HEK293 (cell line): ENCODE data around the gene ZNF219.
A peak's percentile ranks its signal among the peaks of the same experiment; 100 is the strongest.

ENCODE experiments used
- CTCF ChIA-PET: fragments of 350-600 bp; formaldehyde crosslinking; extraction: SDS; loops from one replicate; lab custom pipeline; 2021; ENCODE audit warnings: antibody characterized with exemption; lab: Yijun Ruan, JAX
- POLR2A ChIA-PET: fragments of 300-600 bp; formaldehyde crosslinking; extraction: SDS; loops from one replicate; lab custom pipeline; 2020; ENCODE audit warnings: antibody characterized with exemption, inconsistent platforms; lab: Yijun Ruan, JAX
- H3K27ac ChIP-seq: fragments of 200-500 bp; sonication (Bioruptor generic); 2 replicates; pipeline ENCODE4 v1.5.1; 2014; ENCODE audit warnings: low read depth, low read length, control low read depth, inconsistent platforms; ENCODE audit errors: extremely low read depth
- H3K36me3 ChIP-seq, 2 experiments: fragments of 200-500 bp in 1 of 2; sonication (Bioruptor generic) in 1 of 2; 1 replicate in 1 of 2; 2 replicates in 1 of 2; pipeline ENCODE4 v1.5.1; 2014 to 2017; ENCODE audit warnings: inconsistent platforms in 2 of 2, low read length in 2 of 2; ENCODE audit not compliant: control insufficient read depth in 2 of 2, insufficient read depth in 1 of 2
- H3K4me1 ChIP-seq: fragments of 200-500 bp; sonication (Bioruptor generic); 2 replicates; pipeline ENCODE4 v1.5.1; 2014; ENCODE audit warnings: mild to moderate bottlenecking, low read length, inconsistent platforms; ENCODE audit not compliant: control insufficient read depth, insufficient read depth
- H3K4me3 ChIP-seq: 2 replicates; pipeline ENCODE4 v1.5.1; 2011; ENCODE audit warnings: low read depth, mild to moderate bottlenecking, control low read depth, low read length, moderate library complexity
- H3K9me3 ChIP-seq: fragments of 200-500 bp; sonication (Bioruptor generic); 2 replicates; pipeline ENCODE4 v1.5.1; 2014; ENCODE audit warnings: low read depth, low read length, inconsistent platforms; ENCODE audit not compliant: control insufficient read depth, insufficient read depth
- SCRT2 ChIP-seq: fragments of 450-650 bp; formaldehyde crosslinking; IDR thresholded peaks from 2 replicates; pipeline ENCODE4 v1.5.1; 2016; ENCODE audit warnings: missing biosample characterization, missing genetic modification characterization
- TCF7L2 ChIP-seq: IDR thresholded peaks from 2 replicates; pipeline ENCODE4 v1.6.1; 2011; ENCODE audit warnings: low read depth, mild to moderate bottlenecking, inconsistent platforms, low read length, moderate library complexity, borderline replicate concordance
- ZBTB17 ChIP-seq: fragments of 450-650 bp; formaldehyde crosslinking; IDR thresholded peaks from 2 replicates; pipeline ENCODE4 v1.5.1; 2016; ENCODE audit warnings: missing biosample characterization, missing genetic modification characterization
- ZFHX2 ChIP-seq: fragments of 450-650 bp; formaldehyde crosslinking; conservative IDR thresholded peaks from 2 replicates; pipeline ENCODE4 v1.5.1; 2016; ENCODE audit warnings: missing biosample characterization, missing genetic modification characterization
- ZFP37 ChIP-seq: fragments of 450-650 bp; formaldehyde crosslinking; IDR thresholded peaks from 2 replicates; pipeline ENCODE4 v1.5.1; 2016; ENCODE audit warnings: missing biosample characterization, missing genetic modification characterization
- ZFP69B ChIP-seq: fragments of 450-650 bp; formaldehyde crosslinking; IDR thresholded peaks from 2 replicates; pipeline ENCODE4 v1.5.1; 2016; ENCODE audit warnings: missing biosample characterization, missing genetic modification characterization
- ZIC2 ChIP-seq: fragments of 450-650 bp; formaldehyde crosslinking; IDR thresholded peaks from 2 replicates; pipeline ENCODE4 v1.5.1; 2016; ENCODE audit warnings: missing biosample characterization, missing genetic modification characterization
- ZNF2 ChIP-seq: fragments of 450-650 bp; formaldehyde crosslinking; IDR thresholded peaks from 2 replicates; pipeline ENCODE4 v1.5.1; 2016; ENCODE audit warnings: missing biosample characterization, missing genetic modification characterization
- ZNF23 ChIP-seq: fragments of 450-650 bp; formaldehyde crosslinking; IDR thresholded peaks from 2 replicates; pipeline ENCODE4 v1.5.1; 2016; ENCODE audit warnings: missing biosample characterization, missing genetic modification characterization, borderline replicate concordance
- ZNF394 ChIP-seq: fragments of 450-650 bp; formaldehyde crosslinking; IDR thresholded peaks from 2 replicates; pipeline ENCODE4 v1.5.1; 2016; ENCODE audit warnings: missing biosample characterization, missing genetic modification characterization, mild to moderate bottlenecking, moderate library complexity, borderline replicate concordance
- ZNF433 ChIP-seq: fragments of 450-650 bp; formaldehyde crosslinking; IDR thresholded peaks from 2 replicates; pipeline ENCODE4 v1.5.1; 2016; ENCODE audit warnings: missing biosample characterization, missing genetic modification characterization, low read depth
- ZNF629 ChIP-seq: fragments of 450-650 bp; formaldehyde crosslinking; IDR thresholded peaks from 2 replicates; pipeline ENCODE4 v1.5.1; 2017; ENCODE audit warnings: missing biosample characterization, missing genetic modification characterization
- ZNF670 ChIP-seq: fragments of 450-650 bp; formaldehyde crosslinking; IDR thresholded peaks from 2 replicates; pipeline ENCODE4 v1.5.1; 2016; ENCODE audit warnings: missing biosample characterization, missing genetic modification characterization, low read depth
- TF ChIP-seq, protein P1 (sequence below): fragments of 450-650 bp; formaldehyde crosslinking; IDR thresholded peaks from 2 replicates; pipeline ENCODE4 v1.5.1; 2016; ENCODE audit warnings: missing biosample characterization, missing genetic modification characterization
- TF ChIP-seq, protein P2 (sequence below): fragments of 450-650 bp; formaldehyde crosslinking; IDR thresholded peaks from 2 replicates; pipeline ENCODE4 v1.5.1; 2016; ENCODE audit warnings: missing biosample characterization, missing genetic modification characterization, low read depth
- TF ChIP-seq, protein P3 (sequence below): fragments of 450-650 bp; formaldehyde crosslinking; IDR thresholded peaks from 2 replicates; pipeline ENCODE4 v1.5.1; 2016; ENCODE audit warnings: missing biosample characterization, missing genetic modification characterization

ZNF219 gene

DNA sequence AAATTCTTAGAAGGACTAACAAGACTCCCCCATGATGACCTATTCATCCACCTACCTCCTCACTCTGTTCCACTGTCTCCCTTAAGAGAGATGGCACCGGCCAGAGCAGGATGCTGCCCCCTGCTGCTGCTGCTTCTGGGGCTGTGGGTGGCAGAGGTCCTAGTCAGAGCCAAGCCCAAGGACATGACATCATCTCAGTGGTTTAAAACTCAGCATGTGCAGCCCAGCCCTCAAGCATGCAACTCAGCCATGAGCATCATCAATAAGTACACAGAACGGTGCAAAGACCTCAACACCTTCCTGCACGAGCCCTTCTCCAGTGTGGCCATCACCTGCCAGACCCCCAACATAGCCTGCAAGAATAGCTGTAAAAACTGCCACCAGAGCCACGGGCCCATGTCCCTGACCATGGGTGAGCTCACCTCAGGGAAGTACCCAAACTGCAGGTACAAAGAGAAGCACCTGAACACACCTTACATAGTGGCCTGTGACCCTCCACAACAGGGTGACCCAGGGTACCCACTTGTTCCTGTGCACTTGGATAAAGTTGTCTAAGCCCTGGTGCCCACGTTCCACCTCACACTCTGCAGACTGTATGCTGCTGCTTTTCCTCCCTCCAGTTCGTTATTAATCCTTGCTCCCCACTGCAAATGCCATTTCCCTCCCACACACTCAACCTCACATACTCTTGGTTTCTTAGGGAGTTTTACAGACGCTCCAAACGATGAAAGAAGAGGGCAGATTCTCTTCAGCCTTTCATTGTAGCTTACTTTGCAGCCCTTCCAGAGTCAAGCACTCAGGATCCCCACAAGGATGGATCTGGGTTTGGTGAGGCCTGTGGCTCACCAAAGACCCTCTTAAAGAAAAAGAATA lies 40.4 kb downstream of the ZNF219 start, which contains the start of gene RNASE8:
TSS of gene RNASE8 (plus strand) at position 20 of the 873 bp plus-strand sequence. CDS start at position 91, 71 bp downstream.
- ChIA-PET POLR2A (interaction anchor here (0.6 kb wide), 1 partner anchor 13 kb away, joined by 3 read pairs; no protein-coding TSS in a partner anchor), CTCF (interaction anchor here (0.5 to 1.8 kb wide), 7 partner anchors 12 to 746 kb away, joined by 3 to 6 read pairs (median 4); partner anchors contain the start of gene ARHGEF40)
- no peaks in the 10 kb centered on the region for H3K9me3 ChIP-seq
- no peaks in the 10 kb centered on the region for H3K36me3 ChIP-seq
- TF ChIP-seq, protein P1, sequence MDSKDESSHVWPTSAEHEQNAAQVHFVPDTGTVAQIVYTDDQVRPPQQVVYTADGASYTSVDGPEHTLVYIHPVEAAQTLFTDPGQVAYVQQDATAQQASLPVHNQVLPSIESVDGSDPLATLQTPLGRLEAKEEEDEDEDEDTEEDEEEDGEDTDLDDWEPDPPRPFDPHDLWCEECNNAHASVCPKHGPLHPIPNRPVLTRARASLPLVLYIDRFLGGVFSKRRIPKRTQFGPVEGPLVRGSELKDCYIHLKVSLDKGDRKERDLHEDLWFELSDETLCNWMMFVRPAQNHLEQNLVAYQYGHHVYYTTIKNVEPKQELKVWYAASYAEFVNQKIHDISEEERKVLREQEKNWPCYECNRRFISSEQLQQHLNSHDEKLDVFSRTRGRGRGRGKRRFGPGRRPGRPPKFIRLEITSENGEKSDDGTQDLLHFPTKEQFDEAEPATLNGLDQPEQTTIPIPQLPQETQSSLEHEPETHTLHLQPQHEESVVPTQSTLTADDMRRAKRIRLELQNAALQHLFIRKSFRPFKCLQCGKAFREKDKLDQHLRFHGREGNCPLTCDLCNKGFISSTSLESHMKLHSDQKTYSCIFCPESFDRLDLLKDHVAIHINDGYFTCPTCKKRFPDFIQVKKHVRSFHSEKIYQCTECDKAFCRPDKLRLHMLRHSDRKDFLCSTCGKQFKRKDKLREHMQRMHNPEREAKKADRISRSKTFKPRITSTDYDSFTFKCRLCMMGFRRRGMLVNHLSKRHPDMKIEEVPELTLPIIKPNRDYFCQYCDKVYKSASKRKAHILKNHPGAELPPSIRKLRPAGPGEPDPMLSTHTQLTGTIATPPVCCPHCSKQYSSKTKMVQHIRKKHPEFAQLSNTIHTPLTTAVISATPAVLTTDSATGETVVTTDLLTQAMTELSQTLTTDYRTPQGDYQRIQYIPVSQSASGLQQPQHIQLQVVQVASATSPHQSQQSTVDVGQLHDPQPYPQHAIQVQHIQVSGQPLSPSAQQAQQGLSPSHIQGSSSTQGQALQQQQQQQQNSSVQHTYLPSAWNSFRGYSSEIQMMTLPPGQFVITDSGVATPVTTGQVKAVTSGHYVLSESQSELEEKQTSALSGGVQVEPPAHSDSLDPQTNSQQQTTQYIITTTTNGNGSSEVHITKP (tag by site-specific recombination), result peak; percentile 35; the same call in 1 of the 2 replicates
- TF ChIP-seq, protein P2, sequence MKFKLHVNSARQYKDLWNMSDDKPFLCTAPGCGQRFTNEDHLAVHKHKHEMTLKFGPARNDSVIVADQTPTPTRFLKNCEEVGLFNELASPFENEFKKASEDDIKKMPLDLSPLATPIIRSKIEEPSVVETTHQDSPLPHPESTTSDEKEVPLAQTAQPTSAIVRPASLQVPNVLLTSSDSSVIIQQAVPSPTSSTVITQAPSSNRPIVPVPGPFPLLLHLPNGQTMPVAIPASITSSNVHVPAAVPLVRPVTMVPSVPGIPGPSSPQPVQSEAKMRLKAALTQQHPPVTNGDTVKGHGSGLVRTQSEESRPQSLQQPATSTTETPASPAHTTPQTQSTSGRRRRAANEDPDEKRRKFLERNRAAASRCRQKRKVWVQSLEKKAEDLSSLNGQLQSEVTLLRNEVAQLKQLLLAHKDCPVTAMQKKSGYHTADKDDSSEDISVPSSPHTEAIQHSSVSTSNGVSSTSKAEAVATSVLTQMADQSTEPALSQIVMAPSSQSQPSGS (tag by site-specific recombination), result peak; percentile 70
- TF ChIP-seq ZIC2 (peak; percentile 38; the same call in 1 of the 2 replicates), ZNF629 (tag by site-specific recombination) (0 out of 2 replicates have a peak, but pooled peaks have one; percentile 20), ZFHX2 (tag by site-specific recombination) (peak; percentile 35; the same call in 1 of the 2 replicates), ZNF394 (tag by site-specific recombination) (no peak), ZBTB17 (tag by site-specific recombination) (peak; percentile 37; the same call in 1 of the 2 replicates), TCF7L2 (no peak), SCRT2 (tag by site-specific recombination) (no peak)
- no peak within 1 kb of the TSS for H3K27ac ChIP-seq
- H3K4me1 ChIP-seq, result no peaks in the 10 kb centered on the region; the same call in 1 of the 2 replicates
- H3K4me3 ChIP-seq, result no peak within 1 kb of the TSS

DNA sequence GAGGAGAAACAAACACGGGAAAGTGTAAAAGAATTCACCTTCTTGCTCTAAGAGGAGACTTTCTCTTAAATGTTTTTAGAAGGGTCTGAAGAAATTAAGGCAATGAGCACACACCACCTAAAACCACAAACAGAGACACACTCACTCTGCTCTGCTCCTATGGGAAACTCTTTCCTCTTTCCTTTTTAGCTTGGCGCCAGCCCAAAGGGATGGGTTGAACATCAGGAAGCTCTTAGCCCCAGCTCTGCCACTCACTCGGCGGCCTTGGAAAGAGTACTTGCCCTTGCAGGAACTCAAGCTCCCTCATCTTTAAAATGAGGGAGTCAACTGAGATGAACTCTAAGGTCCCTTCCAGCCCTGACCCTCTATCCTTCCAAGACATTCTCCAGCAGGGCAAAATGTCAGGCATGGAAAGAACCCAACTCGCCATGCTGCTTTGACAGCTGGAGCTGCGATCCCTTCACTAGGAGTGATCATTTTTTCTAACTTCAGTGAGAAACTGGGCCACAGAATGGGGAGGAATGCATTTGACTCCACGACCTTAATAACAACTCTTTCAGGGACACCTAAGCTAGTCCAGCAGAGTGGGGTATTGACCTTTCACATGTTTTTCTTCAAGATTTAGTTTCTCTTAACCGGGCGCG lies 41.8 kb downstream of the ZNF219 start:
- POLR2A ChIA-PET, result interaction anchor here (0.5 to 0.6 kb wide), 2 partner anchors 15 to 82 kb away, joined by 3 read pairs; no protein-coding TSS in a partner anchor
- H3K4me1 ChIP-seq, result no peaks in the 10 kb centered on the region
- no peak for TF ChIP-seq ZFP37 (tag by site-specific recombination)
- no peak for TF ChIP-seq ZNF23
- no peak for TF ChIP-seq ZFP69B (tag by site-specific recombination)
- no peak for TF ChIP-seq ZNF670 (tag by site-specific recombination)
- no peak for TF ChIP-seq ZNF433 (tag by site-specific recombination)
- TF ChIP-seq, protein P3, sequence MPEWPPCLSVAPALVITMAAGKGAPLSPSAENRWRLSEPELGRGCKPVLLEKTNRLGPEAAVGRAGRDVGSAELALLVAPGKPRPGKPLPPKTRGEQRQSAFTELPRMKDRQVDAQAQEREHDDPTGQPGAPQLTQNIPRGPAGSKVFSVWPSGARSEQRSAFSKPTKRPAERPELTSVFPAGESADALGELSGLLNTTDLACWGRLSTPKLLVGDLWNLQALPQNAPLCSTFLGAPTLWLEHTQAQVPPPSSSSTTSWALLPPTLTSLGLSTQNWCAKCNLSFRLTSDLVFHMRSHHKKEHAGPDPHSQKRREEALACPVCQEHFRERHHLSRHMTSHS (tag by site-specific recombination), result no peak
- no peak for TF ChIP-seq ZNF2 (tag by site-specific recombination)
- no peaks in the 10 kb centered on the region for H3K36me3 ChIP-seq
- H3K27ac ChIP-seq, result no peak overlapping the region
- H3K9me3 ChIP-seq, result no peaks in the 10 kb centered on the region
- CTCF ChIA-PET, result interaction anchor here (1.4 to 1.9 kb wide), 5 partner anchors 11 to 43 kb away, joined by 3 to 12 read pairs (median 8); no protein-coding TSS in a partner anchor
- no peak overlapping the region for H3K4me3 ChIP-seq
